NCI-H2029 (cell line): ENCODE data around the gene FAT1.

ENCODE experiments used
- DNase-seq: peaks from one replicate; lab custom pipeline; 2025; lab: John Stamatoyannopoulos, UW

The FAT1 gene

GRCh38 chr4:186749611-186750281 lies 26.1 kb upstream of the FAT1 start:
- DNase-seq = no peak

GRCh38 chr4:186746581-186746980 lies 22.9 kb upstream of the FAT1 start:
- DNase-seq = no peak

GRCh38 chr4:186743261-186743660 lies 19.6 kb upstream of the FAT1 start:
- no peak for DNase-seq

- no peak for DNase-seq
Measured at GRCh38 chr4:186740822-186741221, 17.2 kb upstream of the FAT1 start.

- DNase-seq = no peak
Measured at GRCh38 chr4:186739802-186740434, 16.3 kb upstream of the FAT1 start.

GRCh38 chr4:186739317-186739716 lies 15.7 kb upstream of the FAT1 start:
- DNase-seq = no peak

GRCh38 chr4:186738421-186738820 lies 14.8 kb upstream of the FAT1 start:
- DNase-seq = no peak

- DNase-seq = no peak
Measured at GRCh38 chr4:186737427-186737826, 13.8 kb upstream of the FAT1 start.

- DNase-seq = no peak
Measured at GRCh38 chr4:186736466-186736865, 12.8 kb upstream of the FAT1 start.

- no peak for DNase-seq
Measured at GRCh38 chr4:186734251-186734650, 10.6 kb upstream of the FAT1 start.

- DNase-seq = no peak
Measured at GRCh38 chr4:186733778-186734177, 10.1 kb upstream of the FAT1 start.

- no peak for DNase-seq
Measured at GRCh38 chr4:186730621-186731020, 7.0 kb upstream of the FAT1 start.

- no peak for DNase-seq
Measured at GRCh38 chr4:186729856-186730255, 6.2 kb upstream of the FAT1 start.

GRCh38 chr4:186728631-186729271 lies 5.1 kb upstream of the FAT1 start:
- DNase-seq = no peak

GRCh38 chr4:186727977-186728519 lies 4.4 kb upstream of the FAT1 start:
- no peak for DNase-seq

- DNase-seq = no peak
Measured at GRCh38 chr4:186727169-186727976, 3.7 kb upstream of the FAT1 start.

- no peak for DNase-seq
Measured at GRCh38 chr4:186726426-186727168, 2.9 kb upstream of the FAT1 start.

- DNase-seq = peak; percentile 35
Measured at GRCh38 chr4:186725469-186726425, 2.1 kb upstream of the FAT1 start.

- no peak for DNase-seq
Measured at GRCh38 chr4:186724864-186725468, 1.3 kb upstream of the FAT1 start.
